Stimulated activated CD8-positive, alpha-beta memory T cell treated with anti-CD3 and anti-CD28 coated beads, Interleukin-4, amount 100 ng/mL, for 48 hours (primary cell): Measurements from ENCODE around the gene OVCA2.
A peak's percentile ranks its signal among the peaks of the same experiment; 100 is the strongest.

Experiments
- DNase-seq: peaks from one replicate; pipeline ENCODE4 v3.0.0-alpha.2; 2020

Gene OVCA2

DNA sequence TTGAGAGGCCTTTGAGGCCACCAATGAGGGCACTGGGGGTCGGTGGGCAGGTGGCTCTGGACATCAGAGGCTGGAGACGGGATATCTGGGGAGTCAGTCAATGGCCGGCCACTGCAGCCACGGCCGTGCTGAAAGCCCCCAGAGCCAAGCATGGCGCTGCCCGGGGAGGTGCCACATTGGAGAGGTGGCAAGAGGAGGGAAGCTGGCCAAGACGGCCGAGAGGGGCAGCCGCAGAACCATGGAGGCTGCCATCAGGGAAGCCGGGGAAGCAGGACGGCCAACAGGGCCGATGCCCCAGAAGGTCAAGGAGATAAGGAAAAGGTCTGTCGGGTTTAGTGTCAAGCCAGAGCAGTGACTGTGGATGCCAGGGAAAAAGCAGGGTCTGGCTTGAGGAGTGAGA is 26.5 kb upstream of the OVCA2 start:
- no peak for DNase-seq

DNA sequence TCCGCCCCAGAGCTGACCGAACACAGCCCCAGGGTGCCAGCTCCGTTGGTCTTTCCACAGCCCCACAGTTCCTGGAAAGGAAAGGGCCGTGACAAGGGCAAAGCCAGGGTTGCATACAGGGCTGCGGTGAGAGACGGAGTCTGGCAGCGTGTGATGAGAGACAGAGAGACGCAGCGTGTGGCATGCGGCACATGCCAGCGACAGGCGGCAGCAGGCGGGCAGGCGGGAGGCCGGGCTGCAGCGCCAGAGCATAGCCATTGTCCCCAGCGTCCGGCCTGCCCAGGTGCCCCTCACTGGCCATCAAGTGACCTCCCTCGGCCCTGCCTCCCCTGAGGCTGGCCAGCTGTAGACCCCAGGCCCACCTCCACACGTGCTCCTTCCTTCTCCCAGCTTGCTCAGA is 25.3 kb upstream of the OVCA2 start:
- no peak for DNase-seq

DNA sequence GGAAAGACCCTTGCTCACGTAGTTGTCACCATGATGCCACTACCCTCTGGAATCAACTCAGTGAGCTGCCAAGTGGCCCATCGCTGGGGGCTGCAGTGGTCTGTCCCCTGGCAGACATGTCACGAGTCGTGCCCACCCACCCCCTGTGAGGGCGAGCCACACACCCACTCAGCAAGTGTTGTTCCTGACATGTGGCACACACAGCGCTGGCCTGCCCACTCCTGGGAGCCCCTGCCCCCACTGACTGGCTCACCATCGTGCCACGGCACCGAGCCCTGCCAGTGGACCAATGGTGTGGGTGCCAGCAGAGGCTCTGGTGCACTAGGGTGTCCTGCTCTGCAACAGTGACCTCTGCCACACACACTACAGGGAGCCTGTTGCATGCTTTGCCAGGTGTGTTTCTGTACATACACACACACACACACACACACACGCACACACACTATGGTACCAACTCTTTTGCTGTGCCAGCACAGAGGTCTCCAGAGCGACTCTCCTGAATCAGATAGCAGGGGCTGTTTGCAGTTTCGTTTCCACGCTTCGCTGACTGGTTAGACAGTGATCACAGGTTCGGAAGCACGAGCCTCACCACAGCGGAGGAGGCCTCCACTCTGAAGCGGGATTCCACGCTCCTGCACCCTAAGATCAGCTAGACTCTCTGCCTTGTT is 24.4 kb upstream of the OVCA2 start:
- DNase-seq = no peak

DNA sequence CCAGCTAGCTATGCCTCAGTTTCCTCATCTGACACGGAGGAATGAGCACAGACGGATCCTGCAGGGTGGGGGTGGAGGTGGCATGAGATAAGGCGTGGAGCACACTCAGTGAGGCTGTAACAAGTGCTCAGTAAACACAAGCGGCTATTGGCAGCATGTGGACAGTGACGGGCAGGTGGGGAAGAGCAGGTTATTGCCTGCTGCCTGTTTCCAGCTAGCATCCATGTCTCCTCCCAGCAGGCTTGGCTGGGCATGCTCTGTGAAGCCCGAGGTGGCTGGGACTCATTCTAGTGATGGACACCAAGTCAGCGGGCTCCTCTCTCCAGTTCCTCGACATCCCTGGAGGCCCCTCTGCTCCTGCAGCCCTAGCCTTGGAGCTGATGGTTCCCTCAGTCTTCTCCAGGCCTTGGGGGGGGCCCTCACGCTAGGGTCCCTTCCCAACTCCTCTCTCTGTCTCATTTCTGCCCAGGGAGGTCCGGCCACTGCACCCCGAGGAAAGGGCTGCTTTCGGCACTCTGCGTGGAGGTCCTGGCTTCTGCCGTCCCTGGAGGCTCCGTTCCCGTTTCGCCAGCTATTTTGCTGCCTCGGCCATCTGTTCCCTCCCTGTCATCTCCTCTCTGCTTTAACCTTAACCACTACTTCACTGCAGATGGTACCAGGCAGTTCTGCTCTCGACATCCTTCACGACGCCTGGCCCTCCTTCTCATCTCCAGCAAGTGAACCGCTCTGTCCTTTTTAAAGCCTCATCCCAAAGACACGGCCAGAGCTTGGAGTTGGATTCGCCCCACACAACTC is 22.9 kb upstream of the OVCA2 start:
- DNase-seq = no peak

DNA sequence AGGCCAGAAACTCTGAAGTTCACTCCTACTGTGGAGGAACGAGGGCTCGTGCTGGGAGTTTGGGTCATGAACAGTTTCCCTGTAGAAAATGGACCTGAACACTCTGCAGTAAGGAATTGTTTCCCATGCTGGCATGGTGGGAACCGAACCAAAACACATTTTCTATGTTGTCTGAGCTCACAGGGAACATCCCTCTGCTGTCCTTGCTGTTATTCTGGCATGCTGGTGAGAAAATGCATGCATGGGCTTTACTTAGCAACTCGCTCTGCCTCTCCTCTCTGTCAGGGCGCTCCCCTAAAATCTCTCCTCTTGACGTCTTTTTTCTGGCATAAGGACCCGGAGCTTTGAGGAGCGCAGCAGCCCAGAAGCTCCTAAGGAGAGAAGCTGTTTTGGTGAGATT is 22.1 kb upstream of the OVCA2 start:
- no peak for DNase-seq

DNA sequence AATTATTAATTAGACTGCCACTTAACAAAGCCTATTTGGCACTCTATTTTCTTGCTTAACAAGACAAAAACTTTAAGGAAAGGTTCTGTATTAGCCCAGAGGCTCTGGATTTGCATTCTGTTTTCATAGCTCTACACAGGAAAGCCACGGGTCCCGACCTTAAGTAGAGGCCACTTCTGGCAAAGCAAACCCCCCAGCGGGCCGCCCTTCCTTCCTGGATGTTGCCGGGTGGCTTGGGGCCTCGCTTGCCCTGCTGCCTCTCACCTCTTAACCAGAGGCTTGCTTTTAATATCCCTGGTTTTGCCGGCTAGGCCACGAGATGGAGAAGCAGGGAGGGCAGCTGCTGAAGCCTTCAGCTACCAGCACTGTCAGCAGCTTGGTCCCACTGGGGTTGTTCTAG is 21.1 kb upstream of the OVCA2 start:
- DNase-seq = no peak

DNA sequence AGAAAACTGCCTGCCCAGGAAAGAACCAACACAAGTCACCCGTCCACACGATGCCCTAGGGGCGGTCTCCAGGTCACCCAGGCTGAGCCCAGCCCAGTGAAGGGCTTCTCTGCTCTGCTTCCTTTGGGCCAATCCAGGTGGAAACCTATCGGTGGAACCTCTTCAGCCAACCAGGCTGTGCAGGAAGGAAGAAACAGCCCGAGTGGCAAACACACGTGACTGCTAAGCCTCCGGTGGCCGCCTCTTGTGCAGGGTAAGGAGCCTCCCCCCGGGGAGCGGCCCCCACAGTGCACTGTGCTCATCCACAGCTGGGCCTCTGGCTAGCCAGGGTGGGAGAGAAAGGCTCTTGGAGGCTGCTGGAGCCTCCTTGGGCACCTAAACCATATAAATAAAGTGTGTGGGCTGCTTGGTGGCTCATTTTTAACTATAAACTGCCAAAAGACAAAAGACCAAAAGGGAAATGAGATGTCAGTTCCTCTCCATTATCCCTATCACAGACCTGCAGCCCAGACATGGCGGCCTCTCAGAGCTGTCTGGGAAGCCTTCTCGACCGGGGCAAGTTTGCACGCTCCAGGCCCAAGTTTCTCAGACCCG is 19.1 kb upstream of the OVCA2 start:
- DNase-seq = no peak

DNA sequence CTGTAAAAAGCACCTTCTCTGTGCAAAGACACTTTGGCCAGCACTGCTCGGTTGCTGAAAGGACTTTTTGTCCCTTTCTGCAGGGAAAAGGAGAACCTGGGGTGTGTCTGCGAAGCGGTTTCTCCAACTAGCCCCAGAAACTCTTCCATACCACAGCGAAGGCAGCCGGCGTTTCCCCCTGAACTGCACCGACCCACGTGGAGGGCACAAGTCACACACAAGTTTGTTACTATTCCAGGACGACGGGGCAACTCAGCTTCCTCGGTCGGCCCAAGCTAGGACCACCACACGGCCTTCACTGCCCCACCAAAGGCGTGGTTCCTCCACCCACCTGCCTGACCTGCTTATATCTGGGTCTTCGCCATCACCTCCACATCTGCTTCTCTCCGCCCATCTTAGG is 18.6 kb upstream of the OVCA2 start:
- no peak for DNase-seq

DNA sequence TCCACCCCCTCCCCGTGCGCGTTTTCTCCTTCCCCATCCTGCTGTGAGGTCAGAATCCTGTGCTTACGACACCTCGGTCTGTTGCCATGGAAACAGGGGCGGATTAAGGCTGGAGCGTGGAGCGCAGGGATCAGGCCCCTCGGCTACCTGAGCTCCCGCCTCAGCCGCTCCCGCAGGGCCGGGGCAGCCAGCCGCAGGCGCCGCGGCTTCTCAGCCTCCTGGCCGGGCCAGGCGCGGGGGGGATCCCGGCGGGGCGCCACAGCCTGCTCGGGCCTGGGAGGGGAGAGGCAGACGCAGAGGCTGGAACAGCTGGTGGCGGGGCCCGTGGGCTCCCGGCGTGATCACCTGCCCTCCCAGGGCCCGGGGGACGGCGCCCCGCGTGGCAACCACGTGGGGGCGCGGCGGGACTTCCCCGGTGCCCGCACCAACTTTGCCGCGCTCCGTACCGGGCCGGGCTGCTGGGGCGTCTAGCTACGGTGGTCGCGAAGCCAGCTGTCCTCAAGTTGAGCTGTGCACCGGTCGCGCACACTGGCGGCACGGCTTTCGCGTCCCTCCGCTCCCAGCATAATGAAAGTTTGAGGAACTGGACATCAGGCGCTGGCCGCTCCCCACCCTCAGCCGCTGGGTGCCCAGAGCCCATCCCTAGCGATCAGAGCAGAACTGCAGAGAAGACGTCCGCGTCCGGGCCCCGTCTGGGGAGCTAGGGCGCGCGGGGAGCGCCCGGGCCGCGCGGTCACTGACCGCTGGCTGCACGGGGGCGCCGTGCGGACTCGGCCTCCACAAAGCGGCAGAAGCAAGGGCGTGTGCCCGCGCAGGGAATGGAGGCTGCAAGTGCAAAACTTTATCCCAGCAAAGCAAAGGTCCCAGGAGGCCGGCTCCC is 17.9 kb upstream of the OVCA2 start:
- DNase-seq = peak; percentile 49

DNA sequence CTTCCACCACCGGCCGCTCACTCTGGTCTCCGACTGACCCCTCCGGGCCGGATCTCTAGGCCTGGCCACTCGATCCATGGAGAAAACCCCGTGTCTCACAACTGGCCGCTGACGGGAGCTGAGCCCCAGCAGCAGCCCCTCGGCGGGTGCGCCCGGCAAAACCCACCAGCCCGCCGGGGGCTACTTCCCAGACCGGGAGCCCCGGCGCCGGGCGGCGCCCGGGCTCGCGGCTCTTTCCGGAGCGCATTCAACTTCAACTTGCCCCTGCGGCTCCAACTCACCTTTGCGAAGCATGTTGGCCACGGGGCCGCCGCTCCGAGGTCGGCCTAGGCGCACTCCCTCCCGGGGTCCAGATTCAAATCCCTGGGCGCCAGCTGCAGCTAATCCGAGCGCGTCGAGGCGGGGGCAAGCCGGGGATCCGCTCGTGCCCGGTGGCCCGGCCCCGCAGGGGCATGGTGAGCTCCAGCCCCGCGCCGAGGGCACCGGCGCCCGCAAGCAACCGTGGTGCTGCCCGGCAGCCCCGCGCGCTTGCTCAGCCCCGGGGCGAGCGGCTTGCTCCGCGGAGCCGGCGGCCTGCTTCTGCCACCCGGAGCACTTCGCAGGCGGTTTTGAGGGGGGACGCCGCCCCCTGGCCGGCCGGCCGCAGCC is 17.1 kb upstream of the OVCA2 start:
- DNase-seq = peak; percentile 37

DNA sequence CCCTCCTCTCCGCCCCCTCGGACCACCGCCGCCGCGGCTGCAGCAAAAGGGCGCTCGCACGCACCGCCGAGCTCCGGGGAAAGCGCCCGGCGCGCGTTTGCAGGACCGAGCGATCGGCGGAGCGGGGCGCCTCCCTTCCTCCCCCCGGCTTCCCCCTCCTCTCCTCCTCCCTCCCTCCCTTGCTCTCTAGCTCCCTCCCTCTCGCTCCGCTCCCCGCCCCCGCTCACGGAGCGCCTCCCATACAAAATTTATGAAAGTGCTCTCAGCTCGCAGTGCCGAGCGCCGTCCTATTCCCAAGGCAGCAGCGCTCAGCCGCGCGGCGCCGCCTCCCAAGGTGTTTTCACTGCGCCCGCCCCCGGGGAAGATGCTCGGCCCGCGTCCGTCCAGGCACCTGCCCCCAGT is 16.6 kb upstream of the OVCA2 start, which contains the start of gene RTN4RL1:
Gene RTN4RL1 (minus strand): TSS at position 115 of the 402 bp plus-strand sequence. CDS start 469 bp downstream, outside the sequence.
- peak; percentile 67 for DNase-seq

DNA sequence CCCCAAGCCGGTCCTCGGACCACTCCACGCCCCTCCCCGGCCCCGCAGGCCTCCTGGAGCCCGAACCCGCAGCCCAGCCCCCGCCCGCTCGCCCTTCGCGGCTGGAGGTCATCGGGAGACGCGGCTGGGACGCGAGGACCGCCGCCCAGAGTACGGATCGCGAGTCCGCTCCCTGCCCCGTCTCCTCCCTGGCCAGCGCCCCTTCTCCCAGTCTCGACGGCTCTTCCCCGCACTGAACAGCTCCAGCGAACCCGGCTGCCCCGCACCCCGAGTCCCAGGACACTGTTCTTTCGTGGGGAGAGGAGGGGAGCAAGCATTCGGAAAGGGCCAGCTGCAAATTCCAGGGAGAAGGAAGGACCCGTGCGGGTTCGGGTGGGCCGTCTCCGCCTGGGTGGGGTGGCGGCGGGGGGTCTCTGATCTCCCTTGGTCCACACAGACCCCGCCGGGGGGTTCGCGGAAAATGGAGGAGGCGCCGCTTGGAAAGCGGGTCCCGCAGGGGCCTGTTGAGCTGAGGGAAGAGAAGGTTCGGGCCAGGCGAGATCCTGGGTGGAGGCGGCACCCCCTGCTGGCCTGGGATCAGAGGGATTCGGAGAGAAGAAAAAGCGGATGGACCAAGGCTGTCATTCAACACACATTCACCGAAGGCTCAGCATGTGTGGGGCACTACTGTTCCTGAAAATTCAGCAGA is 16.1 kb upstream of the OVCA2 start:
- peak; percentile 54 for DNase-seq

DNA sequence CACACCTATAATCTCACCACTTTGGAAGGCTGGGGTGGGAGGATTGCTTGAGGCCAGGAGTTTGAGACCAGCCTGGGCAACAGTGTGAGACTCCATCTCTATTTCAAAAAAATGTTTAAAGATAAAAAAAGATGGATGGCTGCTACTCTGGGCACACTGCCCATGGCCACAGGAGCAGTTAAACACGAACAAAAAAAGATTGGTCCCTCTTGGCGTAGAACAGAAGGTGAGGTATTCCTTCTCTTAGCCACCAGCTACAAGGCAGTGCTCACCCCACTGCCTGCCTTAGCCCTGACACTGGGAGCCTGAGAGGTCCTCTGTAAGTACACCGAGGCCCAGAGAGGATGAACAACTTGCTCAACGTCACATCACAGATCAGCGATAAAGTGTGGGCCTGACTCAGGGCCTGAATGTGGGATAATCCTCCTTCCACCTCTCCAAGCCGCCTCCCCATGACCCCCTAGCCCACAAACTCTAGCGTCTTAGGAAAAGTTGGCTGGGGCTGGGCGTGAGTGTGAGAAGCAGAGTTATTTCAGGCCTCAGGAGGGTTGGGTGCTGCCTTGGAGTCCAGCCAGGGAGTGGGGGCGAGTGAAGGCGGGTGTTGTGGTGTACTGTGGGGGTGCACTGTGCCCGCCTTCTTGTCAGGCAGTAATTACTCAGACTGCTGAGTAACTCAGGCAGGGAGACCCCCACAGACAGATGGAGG is 14.1 kb upstream of the OVCA2 start:
- DNase-seq = peak; percentile 38

DNA sequence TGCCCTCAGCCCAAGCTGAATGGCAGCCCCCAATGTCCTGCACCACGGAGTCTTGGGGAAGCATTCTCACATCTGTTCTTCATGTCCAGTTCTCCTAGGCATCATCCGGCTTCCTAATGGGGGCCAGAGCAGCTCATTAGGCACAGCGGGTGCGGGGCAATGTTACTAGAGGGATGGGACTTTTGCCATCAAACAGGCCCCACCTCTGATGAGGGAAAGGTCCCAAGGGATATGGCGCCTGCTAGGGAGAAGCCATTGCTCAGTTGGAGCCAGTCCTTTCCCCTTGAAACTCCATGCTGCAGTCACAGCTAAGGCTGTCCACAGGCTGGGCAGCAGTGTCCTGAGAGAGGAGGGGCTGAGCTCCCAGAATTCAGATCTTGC is 13.6 kb upstream of the OVCA2 start:
- no peak for DNase-seq

DNA sequence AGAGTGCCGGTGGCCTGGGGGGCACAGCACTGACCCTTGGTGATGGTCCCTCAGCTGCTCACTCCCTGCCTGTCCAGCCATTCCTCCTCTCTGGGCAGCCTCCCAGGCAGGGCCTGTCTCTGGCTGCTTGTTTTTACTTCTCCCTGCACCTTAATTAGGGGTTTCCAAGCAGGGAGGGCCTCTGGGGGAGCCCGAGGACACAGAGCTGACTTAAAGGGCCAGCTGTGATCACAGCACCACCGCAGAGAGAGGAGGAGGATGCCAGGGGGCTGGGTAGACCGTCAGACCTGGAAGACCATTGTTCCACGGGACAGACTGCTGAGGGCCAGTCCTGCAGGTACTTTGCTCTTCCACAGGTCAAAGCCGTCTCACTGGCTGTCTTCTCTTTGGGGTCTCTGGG is 13.1 kb upstream of the OVCA2 start:
- DNase-seq = no peak

DNA sequence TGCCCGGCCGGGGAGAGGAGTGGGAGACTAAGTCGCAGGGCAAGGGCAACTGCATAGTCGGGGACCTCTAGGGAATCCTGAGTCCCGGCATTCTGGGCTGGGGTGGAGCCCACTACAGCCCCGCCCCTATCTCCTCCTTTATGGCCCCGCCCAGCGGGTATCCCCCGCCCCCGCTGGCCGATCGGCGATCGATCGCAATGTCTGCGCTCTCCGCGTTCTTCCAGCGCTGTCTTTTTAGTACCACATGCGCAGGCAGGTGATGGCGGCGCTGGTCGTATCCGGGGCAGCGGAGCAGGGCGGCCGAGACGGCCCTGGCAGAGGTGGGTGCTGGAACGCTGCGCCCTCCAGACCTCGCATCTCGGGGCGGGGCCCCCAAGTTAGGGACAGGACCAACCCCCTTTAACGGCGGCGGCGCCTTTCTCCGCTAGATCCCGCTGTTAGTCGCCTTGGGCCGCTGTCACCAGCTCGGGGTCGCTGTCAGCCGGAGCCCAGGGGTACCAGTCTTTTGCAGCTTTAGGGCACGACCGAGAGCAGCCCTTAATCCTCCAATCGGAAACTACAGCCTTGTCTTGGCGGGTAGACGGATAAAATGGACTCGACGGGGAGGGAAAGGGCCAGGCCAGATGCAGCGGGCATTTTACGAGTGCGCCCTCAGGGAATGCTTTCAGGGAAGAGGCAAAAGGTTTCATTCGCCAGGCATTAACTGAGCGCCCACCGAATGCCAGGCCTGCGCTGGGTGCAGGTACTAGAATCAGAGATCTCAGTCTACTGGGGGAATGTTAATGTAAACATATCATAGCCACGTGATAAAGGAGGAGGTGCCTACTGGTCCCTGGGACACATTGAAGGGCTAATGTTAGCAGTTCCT is 11.7 kb upstream of the OVCA2 start, which contains the start of gene DPH1:
Gene DPH1 (plus strand): TSS at position 243 of the 868 bp plus-strand sequence. CDS start 17 bp downstream, at position 260.
- peak; percentile 93 for DNase-seq

DNA sequence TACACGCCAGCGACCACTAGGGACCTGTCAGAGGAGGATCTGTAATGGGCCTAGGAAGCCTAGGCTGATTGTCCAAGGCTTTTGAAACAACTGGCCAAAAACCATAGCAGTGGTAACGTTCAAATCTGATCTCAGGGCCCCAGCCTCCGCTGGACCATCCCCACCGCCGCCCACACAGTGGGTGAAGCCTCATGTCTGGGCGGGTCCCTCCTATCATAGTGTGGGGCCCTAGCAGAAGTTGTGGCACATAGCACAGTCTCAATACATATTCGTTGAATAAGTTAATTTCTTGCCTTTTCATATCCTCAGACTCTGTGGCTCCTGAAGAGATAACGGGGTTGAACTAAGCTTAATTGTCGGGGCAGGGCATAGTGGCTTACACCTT is 11.1 kb upstream of the OVCA2 start:
- DNase-seq = peak; percentile 66

DNA sequence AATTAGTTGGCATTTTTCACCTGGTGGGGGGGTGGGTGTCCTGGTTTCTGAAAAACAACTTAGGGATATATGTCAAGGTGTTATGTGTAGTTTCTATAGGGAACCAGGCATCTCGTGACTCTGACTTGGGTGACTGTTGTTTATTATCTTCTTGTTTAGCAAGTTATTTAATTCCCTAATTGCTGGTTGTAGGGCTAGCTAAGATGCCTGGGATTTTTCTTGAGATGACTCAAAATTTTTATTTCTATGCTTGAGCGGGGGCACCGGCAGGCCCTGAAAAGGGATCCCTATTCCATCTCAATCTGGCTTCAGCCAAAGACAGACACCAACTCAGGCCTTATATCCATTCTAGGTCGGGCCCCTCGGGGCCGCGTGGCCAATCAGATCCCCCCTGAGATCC is 8.7 kb upstream of the OVCA2 start:
- no peak for DNase-seq

DNA sequence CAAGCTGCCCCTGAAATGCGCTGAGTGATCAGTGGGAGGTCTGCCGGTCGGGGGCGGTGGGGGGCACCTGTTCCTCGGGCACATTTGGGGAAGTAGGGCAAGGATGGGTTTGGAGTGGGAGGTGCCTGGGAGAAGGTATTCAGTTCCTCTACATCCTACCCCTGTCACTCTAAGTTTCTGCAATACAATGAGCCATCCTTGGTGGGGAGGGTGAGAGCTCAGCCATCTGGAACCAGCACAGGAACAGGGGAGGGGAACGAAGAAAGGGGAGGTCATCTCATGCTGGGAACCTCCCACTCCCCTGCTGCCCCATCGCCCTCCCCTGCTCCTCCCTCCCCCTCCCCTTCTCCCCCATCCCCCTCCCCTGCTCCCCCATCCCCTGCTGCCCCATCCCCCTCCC is 7.7 kb upstream of the OVCA2 start:
- no peak for DNase-seq
